Transverse colon (tissue), 4 donors: ENCODE data around the gene GM2A.

Source experiments
- EP300 ChIP-seq: sonication (generic); formaldehyde crosslinking; IDR thresholded peaks from one replicate; pipeline ENCODE4 v1.6.1; 2017; ENCODE audit warnings: antibody characterized with exemption, low read depth
- POLR2AphosphoS5 ChIP-seq, 3 donors: sonication (generic); formaldehyde crosslinking; IDR thresholded peaks; one replicate each; pipeline ENCODE4 v1.6.1; 2016; ENCODE audit warnings: antibody characterized with exemption in 3 of 3
- TF ChIP-seq, protein P1 (sequence below), 5 experiments: fragments of 200-600 bp in 3 of 5; fragments of 450-650 bp in 2 of 5; sonication (generic) in 3 of 5; IDR thresholded peaks; 1 replicate in 2 of 5; 2 replicates in 3 of 5; pipeline ENCODE4 v1.5.1; 2016 to 2017; ENCODE audit warnings: antibody characterized with exemption in 5 of 5, inconsistent platforms in 3 of 5, mild to moderate bottlenecking in 2 of 5, moderate library complexity in 1 of 5

DNA sequence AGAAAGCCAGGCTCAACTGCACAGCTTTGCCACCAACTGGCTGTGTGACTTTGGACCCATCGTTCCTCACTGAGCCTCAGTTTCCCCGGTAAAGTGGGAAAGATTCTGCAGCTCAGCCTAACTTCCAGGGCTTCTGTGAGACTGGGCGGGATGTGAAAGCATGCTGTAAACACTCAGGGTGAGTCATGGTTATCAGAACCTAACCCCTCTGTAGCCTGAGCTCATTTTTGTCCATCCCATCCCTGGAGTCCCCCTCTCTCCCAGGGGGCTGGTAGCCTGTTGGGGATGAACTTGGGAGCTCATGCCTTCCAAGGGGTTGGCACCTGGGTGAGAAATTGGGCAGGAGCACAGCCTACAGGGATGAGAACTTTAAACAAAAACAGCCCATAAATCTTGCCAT lies 31.4 kb upstream of the GM2A start:
- TF ChIP-seq POLR2AphosphoS5 (IDR thresholded peaks at IDR 0.05) (no peak), EP300 (no peak)
- TF ChIP-seq, protein P1, sequence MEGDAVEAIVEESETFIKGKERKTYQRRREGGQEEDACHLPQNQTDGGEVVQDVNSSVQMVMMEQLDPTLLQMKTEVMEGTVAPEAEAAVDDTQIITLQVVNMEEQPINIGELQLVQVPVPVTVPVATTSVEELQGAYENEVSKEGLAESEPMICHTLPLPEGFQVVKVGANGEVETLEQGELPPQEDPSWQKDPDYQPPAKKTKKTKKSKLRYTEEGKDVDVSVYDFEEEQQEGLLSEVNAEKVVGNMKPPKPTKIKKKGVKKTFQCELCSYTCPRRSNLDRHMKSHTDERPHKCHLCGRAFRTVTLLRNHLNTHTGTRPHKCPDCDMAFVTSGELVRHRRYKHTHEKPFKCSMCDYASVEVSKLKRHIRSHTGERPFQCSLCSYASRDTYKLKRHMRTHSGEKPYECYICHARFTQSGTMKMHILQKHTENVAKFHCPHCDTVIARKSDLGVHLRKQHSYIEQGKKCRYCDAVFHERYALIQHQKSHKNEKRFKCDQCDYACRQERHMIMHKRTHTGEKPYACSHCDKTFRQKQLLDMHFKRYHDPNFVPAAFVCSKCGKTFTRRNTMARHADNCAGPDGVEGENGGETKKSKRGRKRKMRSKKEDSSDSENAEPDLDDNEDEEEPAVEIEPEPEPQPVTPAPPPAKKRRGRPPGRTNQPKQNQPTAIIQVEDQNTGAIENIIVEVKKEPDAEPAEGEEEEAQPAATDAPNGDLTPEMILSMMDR (IDR thresholded peaks at IDR 0.05): no peak
